MV-4-11 (cell line): Measurements from ENCODE around the gene SRM.
"Not testable (repeated sequence)": the region's sequence is repeated elsewhere in the genome, so short reads cannot be mapped to it uniquely, and the experiment has no call there.

Experiments
- DNase-seq: peaks from one replicate; lab custom pipeline; 2025; lab: John Stamatoyannopoulos, UW

The SRM gene

GRCh38 chr1:11059968-11060830, at the start of gene SRM:
TSS of gene SRM (minus strand) at chr1:11060018. CDS start at chr1:11059943, 75 bp downstream.
- DNase-seq = peak; percentile 84

- no peak for DNase-seq
Measured at GRCh38 chr1:11109047-11109760, 49.4 kb upstream of the SRM start.

GRCh38 chr1:11107599-11107998, 47.8 kb upstream of the SRM start:
- DNase-seq = no peak

GRCh38 chr1:11105586-11105985, 45.8 kb upstream of the SRM start:
- no peak for DNase-seq

GRCh38 chr1:11101347-11101746, 41.5 kb upstream of the SRM start:
- DNase-seq = no peak

- DNase-seq = peak; percentile 19
Measured at GRCh38 chr1:11100806-11101205, 41.0 kb upstream of the SRM start.

GRCh38 chr1:11100149-11100493, 40.3 kb upstream of the SRM start:
- DNase-seq = no peak

- peak; percentile 81 for DNase-seq
Measured at GRCh38 chr1:11099310-11100148, 39.7 kb upstream of the SRM start, which contains the start of gene EXOSC10. TSS of gene EXOSC10 (minus strand) at chr1:11099869. CDS start at chr1:11099831, 38 bp downstream.

GRCh38 chr1:11098931-11099309, 39.1 kb upstream of the SRM start:
- DNase-seq = no peak

GRCh38 chr1:11083784-11084183, 24.0 kb upstream of the SRM start:
- DNase-seq = not testable (repeated sequence)

- DNase-seq = no peak
Measured at GRCh38 chr1:11080931-11081330, 21.1 kb upstream of the SRM start.

GRCh38 chr1:11078631-11079030, 18.8 kb upstream of the SRM start:
- no peak for DNase-seq

- DNase-seq = not testable (repeated sequence)
Measured at GRCh38 chr1:11073398-11073797, 13.6 kb upstream of the SRM start.

GRCh38 chr1:11072216-11072917, 12.5 kb upstream of the SRM start:
- DNase-seq = no peak

- no peak for DNase-seq
Measured at GRCh38 chr1:11071463-11072215, 11.8 kb upstream of the SRM start.

GRCh38 chr1:11070876-11071275, 11.1 kb upstream of the SRM start:
- no peak for DNase-seq

GRCh38 chr1:11068600-11069473, 9.0 kb upstream of the SRM start:
- no peak for DNase-seq

GRCh38 chr1:11067716-11068599, 8.1 kb upstream of the SRM start:
- DNase-seq = no peak

GRCh38 chr1:11065796-11066195, 6.0 kb upstream of the SRM start:
- DNase-seq = no peak
